ENCODE data around the gene DGKI.

The DGKI gene

DNA sequence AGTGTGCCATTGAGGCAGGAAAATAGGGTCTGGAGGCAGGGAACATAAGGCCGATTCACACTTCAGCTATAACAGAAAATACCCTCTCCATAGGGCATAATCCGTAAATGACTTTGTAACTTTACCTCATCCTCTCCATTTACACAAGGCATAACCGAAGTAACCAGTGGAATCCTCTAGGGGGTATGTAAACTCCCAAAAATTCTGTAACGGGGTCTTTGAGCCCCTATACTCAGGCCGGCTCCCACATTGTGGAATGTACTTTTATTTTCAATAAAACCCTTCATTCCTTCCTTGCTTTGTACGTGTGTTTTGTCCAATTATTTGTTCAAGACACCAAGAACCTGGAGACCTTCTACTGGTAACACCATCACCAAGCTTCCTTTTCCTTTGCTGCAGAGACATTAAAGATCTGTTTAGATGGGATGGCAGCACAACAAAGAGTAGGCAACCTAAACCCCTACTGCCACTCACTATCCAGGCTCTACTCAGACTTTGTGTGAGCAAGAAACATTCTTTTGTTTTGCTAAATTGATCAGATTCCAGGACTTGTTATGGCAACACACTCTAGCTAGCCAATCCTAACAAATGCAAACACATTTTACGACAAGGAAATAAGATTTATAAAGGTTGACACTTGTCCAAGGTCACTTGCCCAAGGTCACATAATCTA lies 99.3 kb downstream of the DGKI start:
- H3K4me1 ChIP-seq (ENCODE audit: control insufficient read depth, insufficient read depth, low read length): no peaks in the 10 kb centered on the region
- H3K9me3 ChIP-seq (ENCODE audit: control insufficient read depth, insufficient read depth, low read depth, low read length): no peaks in the 10 kb centered on the region
- H3K36me3 ChIP-seq (ENCODE audit: control insufficient read depth in 2 of 2, insufficient read depth in 1 of 2, low read length in 2 of 2): no peaks in the 10 kb centered on the region
- no peak overlapping the region for H3K4me3 ChIP-seq (ENCODE audit: low read depth, low read length)
- ChIA-PET CTCF (interaction anchor here (0.7 to 1.2 kb wide), 2 partner anchors 40 to 121 kb away, joined by 3 to 5 read pairs; no protein-coding TSS in a partner anchor), POLR2A (no interaction called here)
- TF ChIP-seq, protein P1, sequence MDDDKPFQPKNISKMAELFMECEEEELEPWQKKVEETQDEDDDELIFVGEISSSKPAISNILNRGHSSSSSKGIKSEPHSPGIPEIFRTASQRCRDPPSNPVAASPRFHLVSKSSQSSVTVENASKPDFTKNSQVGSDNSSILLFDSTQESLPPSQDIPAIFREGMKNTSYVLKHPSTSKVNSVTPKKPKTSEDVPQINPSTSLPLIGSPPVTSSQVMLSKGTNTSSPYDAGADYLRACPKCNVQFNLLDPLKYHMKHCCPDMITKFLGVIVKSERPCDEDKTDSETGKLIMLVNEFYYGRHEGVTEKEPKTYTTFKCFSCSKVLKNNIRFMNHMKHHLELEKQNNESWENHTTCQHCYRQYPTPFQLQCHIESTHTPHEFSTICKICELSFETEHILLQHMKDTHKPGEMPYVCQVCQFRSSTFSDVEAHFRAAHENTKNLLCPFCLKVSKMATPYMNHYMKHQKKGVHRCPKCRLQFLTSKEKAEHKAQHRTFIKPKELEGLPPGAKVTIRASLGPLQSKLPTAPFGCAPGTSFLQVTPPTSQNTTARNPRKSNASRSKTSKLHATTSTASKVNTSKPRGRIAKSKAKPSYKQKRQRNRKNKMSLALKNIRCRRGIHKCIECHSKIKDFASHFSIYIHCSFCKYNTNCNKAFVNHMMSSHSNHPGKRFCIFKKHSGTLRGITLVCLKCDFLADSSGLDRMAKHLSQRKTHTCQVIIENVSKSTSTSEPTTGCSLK (tag by site-specific recombination; IDR thresholded peaks at IDR 0.05): no peak
- TF ChIP-seq ZNF596 (tag by site-specific recombination; IDR thresholded peaks at IDR 0.05) (no peak), GLI4 (tag by site-specific recombination; IDR thresholded peaks at IDR 0.05) (no peak), ZNF148 (tag by site-specific recombination; IDR thresholded peaks at IDR 0.05; ENCODE audit: borderline replicate concordance) (no peak), ZNF239 (tag by site-specific recombination; IDR thresholded peaks at IDR 0.05) (no peak), ZNF366 (tag by site-specific recombination; conservative IDR thresholded peaks at IDR 0.05) (no peak), ZNF777 (tag by site-specific recombination; IDR thresholded peaks at IDR 0.05; ENCODE audit: borderline replicate concordance) (no peak)
- TF ChIP-seq, protein P2, sequence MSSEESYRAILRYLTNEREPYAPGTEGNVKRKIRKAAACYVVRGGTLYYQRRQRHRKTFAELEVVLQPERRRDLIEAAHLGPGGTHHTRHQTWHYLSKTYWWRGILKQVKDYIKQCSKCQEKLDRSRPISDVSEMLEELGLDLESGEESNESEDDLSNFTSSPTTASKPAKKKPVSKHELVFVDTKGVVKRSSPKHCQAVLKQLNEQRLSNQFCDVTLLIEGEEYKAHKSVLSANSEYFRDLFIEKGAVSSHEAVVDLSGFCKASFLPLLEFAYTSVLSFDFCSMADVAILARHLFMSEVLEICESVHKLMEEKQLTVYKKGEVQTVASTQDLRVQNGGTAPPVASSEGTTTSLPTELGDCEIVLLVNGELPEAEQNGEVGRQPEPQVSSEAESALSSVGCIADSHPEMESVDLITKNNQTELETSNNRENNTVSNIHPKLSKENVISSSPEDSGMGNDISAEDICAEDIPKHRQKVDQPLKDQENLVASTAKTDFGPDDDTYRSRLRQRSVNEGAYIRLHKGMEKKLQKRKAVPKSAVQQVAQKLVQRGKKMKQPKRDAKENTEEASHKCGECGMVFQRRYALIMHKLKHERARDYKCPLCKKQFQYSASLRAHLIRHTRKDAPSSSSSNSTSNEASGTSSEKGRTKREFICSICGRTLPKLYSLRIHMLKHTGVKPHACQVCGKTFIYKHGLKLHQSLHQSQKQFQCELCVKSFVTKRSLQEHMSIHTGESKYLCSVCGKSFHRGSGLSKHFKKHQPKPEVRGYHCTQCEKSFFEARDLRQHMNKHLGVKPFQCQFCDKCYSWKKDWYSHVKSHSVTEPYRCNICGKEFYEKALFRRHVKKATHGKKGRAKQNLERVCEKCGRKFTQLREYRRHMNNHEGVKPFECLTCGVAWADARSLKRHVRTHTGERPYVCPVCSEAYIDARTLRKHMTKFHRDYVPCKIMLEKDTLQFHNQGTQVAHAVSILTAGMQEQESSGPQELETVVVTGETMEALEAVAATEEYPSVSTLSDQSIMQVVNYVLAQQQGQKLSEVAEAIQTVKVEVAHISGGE (tag by site-specific recombination; conservative IDR thresholded peaks at IDR 0.05; ENCODE audit: low read depth): no peak
- no peak overlapping the region for H3K27ac ChIP-seq (ENCODE audit: extremely low read depth, low read depth, low read length)

DNA sequence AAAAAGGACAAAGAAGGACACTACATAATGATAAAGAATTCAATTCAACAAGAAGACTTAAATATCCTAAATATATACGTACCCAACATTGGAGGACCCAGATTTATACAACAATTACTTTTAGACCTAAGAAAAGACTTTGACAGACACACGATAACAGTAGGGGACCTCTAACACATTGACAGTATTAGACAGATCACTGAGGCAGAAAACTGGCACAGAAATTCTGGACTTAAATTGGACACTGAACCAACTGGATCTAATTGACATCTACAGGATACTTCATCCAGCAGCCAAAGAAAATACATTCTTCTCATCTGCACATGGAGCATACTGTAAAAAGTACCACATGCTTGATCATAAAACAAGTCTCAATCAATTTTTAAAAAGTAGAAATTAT lies 103.8 kb downstream of the DGKI start:
- ChIA-PET CTCF (no interaction called here), POLR2A (no interaction called here)
- H3K4me1 ChIP-seq (ENCODE audit: control insufficient read depth, insufficient read depth, low read length): no peaks in the 10 kb centered on the region
- H3K9me3 ChIP-seq (ENCODE audit: control insufficient read depth, insufficient read depth, low read depth, low read length): no peaks in the 10 kb centered on the region
- H3K4me3 ChIP-seq (ENCODE audit: low read depth, low read length): no peak overlapping the region
- no peaks in the 10 kb centered on the region for H3K36me3 ChIP-seq (ENCODE audit: control insufficient read depth in 2 of 2, insufficient read depth in 1 of 2, low read length in 2 of 2)
- no peak overlapping the region for H3K27ac ChIP-seq (ENCODE audit: extremely low read depth, low read depth, low read length)
- TF ChIP-seq SCRT2 (tag by site-specific recombination; IDR thresholded peaks at IDR 0.05) (no peak), ZNF521 (tag by site-specific recombination; IDR thresholded peaks at IDR 0.05) (no peak), ZNF658 (tag by site-specific recombination; IDR thresholded peaks at IDR 0.05) (no peak), ZNF114 (tag by site-specific recombination; IDR thresholded peaks at IDR 0.05) (no peak), ZNF211 (tag by site-specific recombination; IDR thresholded peaks at IDR 0.05; ENCODE audit: low read depth) (no peak), ZNF747 (tag by site-specific recombination; IDR thresholded peaks at IDR 0.05) (no peak), HOXD13 (CRISPR knock-in tag; IDR thresholded peaks at IDR 0.05; ENCODE audit: borderline replicate concordance) (no peak), ZNF140 (tag by site-specific recombination; IDR thresholded peaks at IDR 0.05) (no peak), ZFP37 (tag by site-specific recombination; IDR thresholded peaks at IDR 0.05) (no peak), ZBTB20 (tag by site-specific recombination; IDR thresholded peaks at IDR 0.05) (no peak), TSHZ1 (tag by site-specific recombination; IDR thresholded peaks at IDR 0.05; ENCODE audit: borderline replicate concordance) (no peak), KLF10 (tag by site-specific recombination; IDR thresholded peaks at IDR 0.05) (no peak)
- TF ChIP-seq, protein P3, sequence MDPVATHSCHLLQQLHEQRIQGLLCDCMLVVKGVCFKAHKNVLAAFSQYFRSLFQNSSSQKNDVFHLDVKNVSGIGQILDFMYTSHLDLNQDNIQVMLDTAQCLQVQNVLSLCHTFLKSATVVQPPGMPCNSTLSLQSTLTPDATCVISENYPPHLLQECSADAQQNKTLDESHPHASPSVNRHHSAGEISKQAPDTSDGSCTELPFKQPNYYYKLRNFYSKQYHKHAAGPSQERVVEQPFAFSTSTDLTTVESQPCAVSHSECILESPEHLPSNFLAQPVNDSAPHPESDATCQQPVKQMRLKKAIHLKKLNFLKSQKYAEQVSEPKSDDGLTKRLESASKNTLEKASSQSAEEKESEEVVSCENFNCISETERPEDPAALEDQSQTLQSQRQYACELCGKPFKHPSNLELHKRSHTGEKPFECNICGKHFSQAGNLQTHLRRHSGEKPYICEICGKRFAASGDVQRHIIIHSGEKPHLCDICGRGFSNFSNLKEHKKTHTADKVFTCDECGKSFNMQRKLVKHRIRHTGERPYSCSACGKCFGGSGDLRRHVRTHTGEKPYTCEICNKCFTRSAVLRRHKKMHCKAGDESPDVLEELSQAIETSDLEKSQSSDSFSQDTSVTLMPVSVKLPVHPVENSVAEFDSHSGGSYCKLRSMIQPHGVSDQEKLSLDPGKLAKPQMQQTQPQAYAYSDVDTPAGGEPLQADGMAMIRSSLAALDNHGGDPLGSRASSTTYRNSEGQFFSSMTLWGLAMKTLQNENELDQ (tag by site-specific recombination; IDR thresholded peaks at IDR 0.05; ENCODE audit: low read depth): no peak
